ENCODE measurements around the gene CST11.

The CST11 gene

GRCh38 chr20:23420943-23421931, 31.4 kb downstream of the CST11 start, which contains the start of gene NAPB:
Gene NAPB, minus strand, starts transcription at chr20:23421488. Its CDS starts 86 bp downstream, at chr20:23421402.
- ChIA-PET CTCF (no interaction called here), POLR2A (interaction anchor here (0.6 to 2.3 kb wide), 12 partner anchors 12 to 216 kb away, joined by 3 to 18 read pairs (median 4); partner anchors contain the start of gene NXT1)
- peak; percentile 47; the same call in 1 of the 2 replicates for TF ChIP-seq FOXM1 (IDR thresholded peaks at IDR 0.05; ENCODE audit: borderline replicate concordance)
- TF ChIP-seq L3MBTL2 (conservative IDR thresholded peaks at IDR 0.05), result peak; percentile 50; the same call in 1 of the 2 replicates
- no peak for TF ChIP-seq TARDBP (IDR thresholded peaks at IDR 0.05)
- peak; percentile 93 for DNase-seq (ENCODE audit: extremely low spot score)

- ChIA-PET CTCF (interaction anchor here (0.6 kb wide), 1 partner anchor 19 kb away, joined by 6 read pairs; no protein-coding TSS in a partner anchor), POLR2A (interaction anchor here (0.8 to 1.5 kb wide), 4 partner anchors 15 to 70 kb away, joined by 3 to 4 read pairs (median 3); partner anchors contain the start of gene NXT1)
- peak; percentile 26 for DNase-seq (ENCODE audit: extremely low spot score)
- TF ChIP-seq PKNOX1 (IDR thresholded peaks at IDR 0.05) (peak; percentile 41), ARNT (IDR thresholded peaks at IDR 0.05) (no peak)
These were observed 32.4 kb downstream of the CST11 start for GRCh38 chr20:23419995-23420901.

- no peak for DNase-seq (ENCODE audit: extremely low spot score)
- TF ChIP-seq BHLHE40 (IDR thresholded peaks at IDR 0.05; ENCODE audit: borderline replicate concordance) (no peak), FOXM1 (IDR thresholded peaks at IDR 0.05; ENCODE audit: borderline replicate concordance) (no peak), SUZ12 (IDR thresholded peaks at IDR 0.05) (no peak), ARNT (IDR thresholded peaks at IDR 0.05) (no peak), FOXK2 (IDR thresholded peaks at IDR 0.05) (no peak), NFRKB (IDR thresholded peaks at IDR 0.05) (no peak), CTBP1 (IDR thresholded peaks at IDR 0.05; ENCODE audit: borderline replicate concordance) (no peak), L3MBTL2 (conservative IDR thresholded peaks at IDR 0.05) (no peak), ELF4 (IDR thresholded peaks at IDR 0.05) (no peak), LEF1 (IDR thresholded peaks at IDR 0.05; ENCODE audit: borderline replicate concordance) (no peak), TARDBP (IDR thresholded peaks at IDR 0.05) (no peak), HDGF (IDR thresholded peaks at IDR 0.05; ENCODE audit: borderline replicate concordance) (no peak), ZNF384 (IDR thresholded peaks at IDR 0.05) (no peak), FOXA1 (IDR thresholded peaks at IDR 0.05) (no peak), PKNOX1 (IDR thresholded peaks at IDR 0.05) (no peak), SP1 (IDR thresholded peaks at IDR 0.05) (no peak)
- ChIA-PET CTCF (interaction anchor here (0.6 kb wide), 1 partner anchor 18 kb away, joined by 6 read pairs; no protein-coding TSS in a partner anchor), POLR2A (interaction anchor here (0.8 to 1.5 kb wide), 2 partner anchors 14 to 69 kb away, joined by 3 to 4 read pairs; partner anchors contain the start of gene NXT1)
These were observed 33.0 kb downstream of the CST11 start for GRCh38 chr20:23419657-23419994.

- no peak for DNase-seq (ENCODE audit: extremely low spot score)
- POLR2A ChIA-PET, result no interaction called here
- TF ChIP-seq TARDBP (IDR thresholded peaks at IDR 0.05), result no peak
- no peak for TF ChIP-seq L3MBTL2 (conservative IDR thresholded peaks at IDR 0.05)
- no peak for TF ChIP-seq FOXA1 (IDR thresholded peaks at IDR 0.05)
- no peak for TF ChIP-seq BHLHE40 (IDR thresholded peaks at IDR 0.05; ENCODE audit: borderline replicate concordance)
- TF ChIP-seq FOXK2 (IDR thresholded peaks at IDR 0.05), result no peak
- no peak for TF ChIP-seq NFRKB (IDR thresholded peaks at IDR 0.05)
- TF ChIP-seq ZNF384 (IDR thresholded peaks at IDR 0.05), result no peak
- no peak for TF ChIP-seq LEF1 (IDR thresholded peaks at IDR 0.05; ENCODE audit: borderline replicate concordance)
- TF ChIP-seq PKNOX1 (IDR thresholded peaks at IDR 0.05), result no peak
- no peak for TF ChIP-seq HDGF (IDR thresholded peaks at IDR 0.05; ENCODE audit: borderline replicate concordance)
- TF ChIP-seq SUZ12 (IDR thresholded peaks at IDR 0.05), result no peak
- no peak for TF ChIP-seq FOXM1 (IDR thresholded peaks at IDR 0.05; ENCODE audit: borderline replicate concordance)
- TF ChIP-seq CTBP1 (IDR thresholded peaks at IDR 0.05; ENCODE audit: borderline replicate concordance), result no peak
- no peak for TF ChIP-seq SP1 (IDR thresholded peaks at IDR 0.05)
- TF ChIP-seq ARNT (IDR thresholded peaks at IDR 0.05), result no peak
- TF ChIP-seq ELF4 (IDR thresholded peaks at IDR 0.05), result no peak
- CTCF ChIA-PET, result no interaction called here
These were observed 34.8 kb downstream of the CST11 start for GRCh38 chr20:23417861-23418260.

GRCh38 chr20:23415959-23416583, 36.6 kb downstream of the CST11 start:
- ChIA-PET POLR2A (interaction anchor here (0.6 to 1.7 kb wide), 2 partner anchors 58 to 66 kb away, joined by 3 to 4 read pairs; no protein-coding TSS in a partner anchor), CTCF (no interaction called here)
- TF ChIP-seq ZNF384 (IDR thresholded peaks at IDR 0.05), result no peak
- TF ChIP-seq HDGF (IDR thresholded peaks at IDR 0.05; ENCODE audit: borderline replicate concordance), result no peak
- no peak for TF ChIP-seq FOXK2 (IDR thresholded peaks at IDR 0.05)
- TF ChIP-seq L3MBTL2 (conservative IDR thresholded peaks at IDR 0.05), result no peak
- TF ChIP-seq BHLHE40 (IDR thresholded peaks at IDR 0.05; ENCODE audit: borderline replicate concordance), result no peak
- TF ChIP-seq LEF1 (IDR thresholded peaks at IDR 0.05; ENCODE audit: borderline replicate concordance), result no peak
- no peak for TF ChIP-seq SP1 (IDR thresholded peaks at IDR 0.05)
- TF ChIP-seq TARDBP (IDR thresholded peaks at IDR 0.05), result no peak
- no peak for TF ChIP-seq FOXA1 (IDR thresholded peaks at IDR 0.05)
- TF ChIP-seq FOXM1 (IDR thresholded peaks at IDR 0.05; ENCODE audit: borderline replicate concordance), result no peak
- TF ChIP-seq PKNOX1 (IDR thresholded peaks at IDR 0.05), result no peak
- no peak for TF ChIP-seq NFRKB (IDR thresholded peaks at IDR 0.05)
- no peak for TF ChIP-seq SUZ12 (IDR thresholded peaks at IDR 0.05)
- no peak for TF ChIP-seq CTBP1 (IDR thresholded peaks at IDR 0.05; ENCODE audit: borderline replicate concordance)
- DNase-seq (ENCODE audit: extremely low spot score), result no peak
